ENCODE measurements around the gene PARD3.

Gene PARD3

GRCh38 chr10:34249634-34250033 lies 565.5 kb downstream of the PARD3 start:
- no peak overlapping the region for H3K9ac ChIP-seq (ENCODE audit: low read depth, low read length, poor library complexity, severe bottlenecking)
- H3K36me3 ChIP-seq (ENCODE audit: insufficient read depth, low read length) = no peaks in the 10 kb centered on the region
- H3K9me2 ChIP-seq (replicated peaks; ENCODE audit: low read depth, low read length) = no peaks in the 10 kb centered on the region
- H2AFZ ChIP-seq (ENCODE audit: low read length) = no peak overlapping the region
- H3K9me3 ChIP-seq (ENCODE audit: insufficient read depth, low read depth, low read length) = no peaks in the 10 kb centered on the region
- H3K27me3 ChIP-seq (ENCODE audit: insufficient read depth, low read length, poor library complexity, severe bottlenecking) = no peaks in the 10 kb centered on the region
- H3K4me1 ChIP-seq (ENCODE audit: insufficient read depth, low read length, poor library complexity, severe bottlenecking) = peaks cover 52% of the 10 kb centered on the region
- peaks cover 8% of the 10 kb centered on the region; the same call in 1 of the 2 replicates for H3F3A ChIP-seq (ENCODE audit: low read depth)
- H4K20me1 ChIP-seq (ENCODE audit: insufficient read depth, low read length, poor library complexity, severe bottlenecking) = no peaks in the 10 kb centered on the region
- no peaks in the 10 kb centered on the region for H3K79me2 ChIP-seq (ENCODE audit: insufficient read depth, low read length)
- H3K4me2 ChIP-seq (ENCODE audit: low read depth, low read length, poor library complexity, severe bottlenecking) = no peak overlapping the region
- no peak overlapping the region for H3K4me3 ChIP-seq (ENCODE audit: low read length, poor library complexity, severe bottlenecking)
- TF ChIP-seq EZH2phosphoT487 (IDR thresholded peaks at IDR 0.05; ENCODE audit: borderline replicate concordance) (no peak), CTCF (conservative IDR thresholded peaks at IDR 0.05; ENCODE audit: low read length) (peak; percentile 42; the same call in 1 of the 2 replicates)

- no peaks in the 10 kb centered on the region for H3F3A ChIP-seq (ENCODE audit: low read depth)
- H3K4me3 ChIP-seq (ENCODE audit: low read length, poor library complexity, severe bottlenecking) = no peak overlapping the region
- no peak overlapping the region for H3K9ac ChIP-seq (ENCODE audit: low read depth, low read length, poor library complexity, severe bottlenecking)
- H3K9me2 ChIP-seq (replicated peaks; ENCODE audit: low read depth, low read length) = no peaks in the 10 kb centered on the region
- no peaks in the 10 kb centered on the region for H4K20me1 ChIP-seq (ENCODE audit: insufficient read depth, low read length, poor library complexity, severe bottlenecking)
- H3K4me1 ChIP-seq (ENCODE audit: insufficient read depth, low read length, poor library complexity, severe bottlenecking) = peaks cover 32% of the 10 kb centered on the region
- H3K4me2 ChIP-seq (ENCODE audit: low read depth, low read length, poor library complexity, severe bottlenecking) = no peak overlapping the region
- no peak for TF ChIP-seq CTCF (conservative IDR thresholded peaks at IDR 0.05; ENCODE audit: low read length)
- TF ChIP-seq EZH2phosphoT487 (IDR thresholded peaks at IDR 0.05; ENCODE audit: borderline replicate concordance) = no peak
- H2AFZ ChIP-seq (ENCODE audit: low read length) = no peak overlapping the region
- no peaks in the 10 kb centered on the region for H3K79me2 ChIP-seq (ENCODE audit: insufficient read depth, low read length)
- no peaks in the 10 kb centered on the region for H3K36me3 ChIP-seq (ENCODE audit: insufficient read depth, low read length)
- H3K27me3 ChIP-seq (ENCODE audit: insufficient read depth, low read length, poor library complexity, severe bottlenecking) = no peaks in the 10 kb centered on the region
- H3K9me3 ChIP-seq (ENCODE audit: insufficient read depth, low read depth, low read length) = no peaks in the 10 kb centered on the region
Observed at GRCh38 chr10:34247560-34247959, 567.5 kb downstream of the PARD3 start.

GRCh38 chr10:34244756-34245484 lies 570.2 kb downstream of the PARD3 start:
- H3K4me1 ChIP-seq (ENCODE audit: insufficient read depth, low read length, poor library complexity, severe bottlenecking) = peaks cover 25% of the 10 kb centered on the region
- no peak overlapping the region for H3K4me3 ChIP-seq (ENCODE audit: low read length, poor library complexity, severe bottlenecking)
- H3K27me3 ChIP-seq (ENCODE audit: insufficient read depth, low read length, poor library complexity, severe bottlenecking) = no peaks in the 10 kb centered on the region
- no peaks in the 10 kb centered on the region for H3K36me3 ChIP-seq (ENCODE audit: insufficient read depth, low read length)
- no peaks in the 10 kb centered on the region for H3F3A ChIP-seq (ENCODE audit: low read depth)
- H3K79me2 ChIP-seq (ENCODE audit: insufficient read depth, low read length) = no peaks in the 10 kb centered on the region
- no peak overlapping the region for H3K4me2 ChIP-seq (ENCODE audit: low read depth, low read length, poor library complexity, severe bottlenecking)
- H3K9me3 ChIP-seq (ENCODE audit: insufficient read depth, low read depth, low read length) = no peaks in the 10 kb centered on the region
- no peak overlapping the region for H3K9ac ChIP-seq (ENCODE audit: low read depth, low read length, poor library complexity, severe bottlenecking)
- no peaks in the 10 kb centered on the region for H3K9me2 ChIP-seq (replicated peaks; ENCODE audit: low read depth, low read length)
- no peaks in the 10 kb centered on the region for H4K20me1 ChIP-seq (ENCODE audit: insufficient read depth, low read length, poor library complexity, severe bottlenecking)
- TF ChIP-seq EZH2phosphoT487 (IDR thresholded peaks at IDR 0.05; ENCODE audit: borderline replicate concordance) = no peak
- TF ChIP-seq CTCF (conservative IDR thresholded peaks at IDR 0.05; ENCODE audit: low read length) = no peak
- no peak overlapping the region for H2AFZ ChIP-seq (ENCODE audit: low read length)

Data from Loucy (cell line).